Transverse colon (tissue), 4 donors: ENCODE data around the gene DNM1. TPM values are rescaled to one million over a fixed set of nuclear protein-coding genes. Genes with fewer than 3 reads are reported as not detected.

Experiments
- DNase-seq: peaks from one replicate; pipeline ENCODE4 v3.0.0-alpha.2; 2019
- H3K27ac ChIP-seq, 4 donors: fragments of 200-600 bp; sonication (generic); 2 replicates each; pipeline ENCODE4 v1.5.1; 2016 to 2018; ENCODE audit warnings: inconsistent platforms in 4 of 4
- H3K27me3 ChIP-seq: fragments of 200-600 bp; sonication (generic); 2 replicates; pipeline ENCODE4 v1.5.1; 2017; ENCODE audit warnings: inconsistent platforms
- H3K36me3 ChIP-seq, 4 donors: fragments of 200-600 bp; sonication (generic); 2 replicates each; pipeline ENCODE4 v1.5.1; 2017 to 2019; ENCODE audit warnings: inconsistent platforms in 4 of 4
- H3K4me1 ChIP-seq, 4 donors: fragments of 200-600 bp; sonication (generic); 2 replicates each; pipeline ENCODE4 v1.5.1; 2017 to 2020; ENCODE audit warnings: inconsistent platforms in 4 of 4
- H3K4me3 ChIP-seq, 4 donors: fragments of 200-600 bp; sonication (generic); 1 replicate in 1 of 4; 2 replicates in 3 of 4; pipeline versions ENCODE4 v1.5.1 to v1.6.1; 2017 to 2019; ENCODE audit warnings: inconsistent platforms in 4 of 4
- H3K9me3 ChIP-seq, 2 donors: fragments of 200-600 bp; sonication (generic); 2 replicates each; pipeline ENCODE4 v1.5.1; 2017 to 2019; ENCODE audit warnings: inconsistent platforms in 2 of 2
- EP300 ChIP-seq: sonication (generic); formaldehyde crosslinking; IDR thresholded peaks from one replicate; pipeline ENCODE4 v1.6.1; 2017; ENCODE audit warnings: antibody characterized with exemption, low read depth
- POLR2A ChIP-seq: fragments of 450-650 bp; IDR thresholded peaks from one replicate; pipeline ENCODE4 v1.6.1; 2016; ENCODE audit warnings: antibody characterized with exemption, mild to moderate bottlenecking, moderate library complexity
- POLR2AphosphoS5 ChIP-seq, 3 donors: sonication (generic); formaldehyde crosslinking; IDR thresholded peaks; one replicate each; pipeline ENCODE4 v1.6.1; 2016; ENCODE audit warnings: antibody characterized with exemption in 3 of 3
- whole genome bisulfite sequencing, 2 donors: methylation state at CpG; one replicate each; pipeline ENCODE4 v1.1.5; 2018; ENCODE audit warnings: low coverage in 1 of 2; 5-methylcytosine and 5-hydroxymethylcytosine counted together
- in situ Hi-C, 4 donors: fragments of 200-750 bp; cut with MboI; loops; one replicate each; pipeline versions ENCODE4 v1.15.0 to v1.15.1; 2017; ENCODE audit warnings: low sequenced_read_pairs in 3 of 4, low pct_ligation_motif_present in 1 of 4, low pct_unique_long_range_greater_than_20kb in 1 of 4
- intact Hi-C: fragments of 100-400 bp; cut with DNase I; formaldehyde crosslinking; loops from one replicate; pipeline ENCODE4 v1.15.1; 2023; ENCODE audit warnings: low total_unique reads
- total RNA-seq, 4 donors: library from RNA; depleted of rRNA; stranded (reverse); fragments of >200 nt; gene quantifications; one replicate each; pipeline ENCODE4 v1.1.0, GENCODE V29; 2016
- TF ChIP-seq, protein P1 (sequence below), 5 experiments: fragments of 200-600 bp in 3 of 5; fragments of 450-650 bp in 2 of 5; sonication (generic) in 3 of 5; IDR thresholded peaks; 1 replicate in 2 of 5; 2 replicates in 3 of 5; pipeline ENCODE4 v1.5.1; 2016 to 2017; ENCODE audit warnings: antibody characterized with exemption in 5 of 5, inconsistent platforms in 3 of 5, mild to moderate bottlenecking in 2 of 5, moderate library complexity in 1 of 5

DNM1 gene
- total RNA-seq, 4 donors from 2014 or later, result 7.5 to 41.8 (median 14.3) TPM

DNA sequence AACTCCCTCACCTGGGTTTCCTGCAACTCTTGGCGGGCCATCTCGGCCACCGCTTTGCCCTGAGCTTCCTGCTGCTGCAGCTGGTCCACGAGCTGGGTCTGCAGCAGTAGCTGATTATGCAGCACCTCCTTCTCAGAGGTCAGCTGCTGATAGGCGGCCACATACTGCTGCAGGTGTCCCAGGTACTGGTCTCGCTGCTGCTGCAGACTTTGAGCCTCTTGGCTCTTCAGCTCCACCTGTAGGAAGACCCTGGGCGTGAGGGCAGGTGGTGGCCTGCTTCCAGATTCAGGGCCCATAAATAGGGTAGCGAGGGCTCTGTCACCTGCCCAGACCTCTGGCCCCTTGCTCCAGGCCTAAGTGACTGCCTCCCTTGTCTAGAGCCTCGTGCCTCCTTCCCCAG lies 56.0 kb downstream of the DNM1 start:
- no peak for DNase-seq
- Histone ChIP-seq H3K27ac (no peak overlapping the region), H3K4me3 (no peak overlapping the region), H3K9me3 (no peaks in the 10 kb centered on the region), H3K27me3 (no peaks in the 10 kb centered on the region), H3K4me1 (no peaks in the 10 kb centered on the region), H3K36me3 (peaks cover 0 to 63% (median 31%) of the 10 kb centered on the region in 4 donors)
- intact Hi-C loops (no loop called here), in situ Hi-C loops (no loop called here)
- 86 to 100% methylated on average over 1 to 9 of the region's 9 CpGs for WGBS, 2 donors
- TF ChIP-seq POLR2AphosphoS5 (IDR thresholded peaks at IDR 0.05) (no peak), EP300 (no peak), POLR2A (no peak)
- TF ChIP-seq, protein P1, sequence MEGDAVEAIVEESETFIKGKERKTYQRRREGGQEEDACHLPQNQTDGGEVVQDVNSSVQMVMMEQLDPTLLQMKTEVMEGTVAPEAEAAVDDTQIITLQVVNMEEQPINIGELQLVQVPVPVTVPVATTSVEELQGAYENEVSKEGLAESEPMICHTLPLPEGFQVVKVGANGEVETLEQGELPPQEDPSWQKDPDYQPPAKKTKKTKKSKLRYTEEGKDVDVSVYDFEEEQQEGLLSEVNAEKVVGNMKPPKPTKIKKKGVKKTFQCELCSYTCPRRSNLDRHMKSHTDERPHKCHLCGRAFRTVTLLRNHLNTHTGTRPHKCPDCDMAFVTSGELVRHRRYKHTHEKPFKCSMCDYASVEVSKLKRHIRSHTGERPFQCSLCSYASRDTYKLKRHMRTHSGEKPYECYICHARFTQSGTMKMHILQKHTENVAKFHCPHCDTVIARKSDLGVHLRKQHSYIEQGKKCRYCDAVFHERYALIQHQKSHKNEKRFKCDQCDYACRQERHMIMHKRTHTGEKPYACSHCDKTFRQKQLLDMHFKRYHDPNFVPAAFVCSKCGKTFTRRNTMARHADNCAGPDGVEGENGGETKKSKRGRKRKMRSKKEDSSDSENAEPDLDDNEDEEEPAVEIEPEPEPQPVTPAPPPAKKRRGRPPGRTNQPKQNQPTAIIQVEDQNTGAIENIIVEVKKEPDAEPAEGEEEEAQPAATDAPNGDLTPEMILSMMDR (IDR thresholded peaks at IDR 0.05), result no peak

DNA sequence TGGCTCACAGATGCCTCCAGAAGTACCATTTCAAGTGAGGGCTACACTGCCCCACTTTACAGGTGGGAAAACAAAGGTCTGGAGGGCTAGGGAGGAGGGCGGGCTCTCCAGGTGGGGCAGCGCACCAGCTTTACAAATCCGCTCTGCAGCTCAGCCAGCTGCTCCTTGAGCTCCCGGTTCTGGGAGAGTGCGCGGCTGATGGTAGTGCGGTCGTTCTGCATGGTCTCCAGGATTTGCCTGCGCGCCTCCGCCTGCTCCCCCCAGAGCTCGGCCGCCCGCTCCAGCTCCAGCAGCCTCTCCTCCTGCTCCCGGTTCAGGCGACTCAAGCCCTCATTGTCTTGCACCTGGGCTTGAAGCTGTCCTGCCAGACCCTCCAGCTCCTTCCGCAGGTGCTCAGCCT lies 57.2 kb downstream of the DNM1 start:
- TF ChIP-seq, protein P1 (IDR thresholded peaks at IDR 0.05), result no peak
- TF ChIP-seq POLR2A (no peak), POLR2AphosphoS5 (IDR thresholded peaks at IDR 0.05) (no peak), EP300 (no peak)
- no peaks in the 10 kb centered on the region for H3K27me3 ChIP-seq
- WGBS, 2 donors, result 90% methylated on average over 17 of the region's 17 CpGs; no CpG with 5 or more reads in 1 of the 2 donors
- in situ Hi-C loops (no loop called here), intact Hi-C loops (no loop called here)
- peaks cover 0 to 65% (median 31%) of the 10 kb centered on the region in 4 donors for H3K36me3 ChIP-seq
- no peak for DNase-seq
- no peaks in the 10 kb centered on the region for H3K4me1 ChIP-seq
- no peak overlapping the region for H3K27ac ChIP-seq
- H3K9me3 ChIP-seq, result no peaks in the 10 kb centered on the region
- H3K4me3 ChIP-seq, result no peak overlapping the region

DNA sequence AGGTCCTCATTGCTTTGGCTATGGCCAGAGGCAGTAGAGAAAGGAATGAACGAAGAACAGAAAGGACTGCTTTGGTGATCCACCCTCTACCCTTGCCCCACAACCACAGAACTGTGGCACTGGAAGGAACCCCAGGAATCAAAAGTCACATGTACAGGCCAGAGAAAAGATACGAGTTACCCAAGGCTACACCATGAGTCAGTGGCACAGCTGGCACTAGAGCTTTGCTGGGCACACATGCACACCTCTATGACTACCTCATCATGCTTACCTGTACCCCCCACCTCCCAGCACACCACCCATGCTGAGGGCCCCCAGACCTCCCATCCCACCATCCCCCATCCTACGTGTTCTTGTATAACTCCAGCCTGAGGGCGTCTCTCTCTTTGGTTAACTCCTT lies 59.5 kb downstream of the DNM1 start:
- H3K9me3 ChIP-seq, result no peaks in the 10 kb centered on the region
- 60 to 81% methylated on average over 1 to 4 of the region's 4 CpGs for WGBS, 2 donors
- DNase-seq, result no peak
- H3K36me3 ChIP-seq, result peaks cover 0 to 70% (median 28%) of the 10 kb centered on the region in 4 donors
- H3K4me3 ChIP-seq, result no peak overlapping the region
- in situ Hi-C loops, result no loop called here
- no peak for TF ChIP-seq POLR2A
- TF ChIP-seq EP300, result no peak
- no peak for TF ChIP-seq POLR2AphosphoS5 (IDR thresholded peaks at IDR 0.05)
- TF ChIP-seq, protein P1 (IDR thresholded peaks at IDR 0.05), result no peak
- no peak overlapping the region for H3K27ac ChIP-seq
- no peaks in the 10 kb centered on the region for H3K27me3 ChIP-seq
- H3K4me1 ChIP-seq, result no peaks in the 10 kb centered on the region
- intact Hi-C loops, result no loop called here

DNA sequence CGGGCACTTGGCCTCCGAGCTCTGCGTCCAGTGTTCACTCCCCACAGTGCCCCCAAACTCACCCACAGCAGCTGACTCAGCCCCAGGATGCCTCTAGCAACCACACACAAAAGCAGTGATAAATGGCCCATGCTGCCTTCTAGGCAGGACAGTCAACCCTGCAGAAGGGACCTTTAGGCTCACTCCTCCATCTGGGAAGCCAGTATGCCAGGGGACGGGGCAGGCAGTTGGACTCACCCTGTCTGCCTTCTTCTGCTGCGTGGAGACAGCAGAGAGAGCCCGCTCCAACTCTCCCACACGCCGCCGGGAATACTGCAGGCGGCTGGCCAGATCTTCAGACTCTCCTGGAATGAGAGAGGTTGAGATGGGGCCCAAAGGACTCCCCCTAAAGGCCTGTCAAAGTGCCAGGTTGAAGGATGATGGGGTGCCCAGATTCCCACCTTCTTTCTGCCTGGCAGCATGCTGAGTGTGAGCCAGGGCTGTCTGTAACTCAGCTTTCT lies 62.2 kb downstream of the DNM1 start:
- TF ChIP-seq EP300, result no peak
- TF ChIP-seq, protein P1 (IDR thresholded peaks at IDR 0.05), result no peak
- no peak for TF ChIP-seq POLR2A
- TF ChIP-seq POLR2AphosphoS5 (IDR thresholded peaks at IDR 0.05), result no peak
- no peaks in the 10 kb centered on the region for H3K9me3 ChIP-seq
- no peak overlapping the region for H3K4me3 ChIP-seq
- WGBS, 2 donors, result 94 to 100% methylated on average over 3 to 10 of the region's 10 CpGs
- no peak overlapping the region for H3K27ac ChIP-seq
- in situ Hi-C loops, result no loop called here
- peaks cover 0 to 44% (median 15%) of the 10 kb centered on the region in 4 donors for H3K36me3 ChIP-seq
- no peaks in the 10 kb centered on the region for H3K4me1 ChIP-seq
- no peak for DNase-seq
- H3K27me3 ChIP-seq, result no peaks in the 10 kb centered on the region
- intact Hi-C loops, result no loop called here
